B cell (primary cell): ENCODE measurements around the gene TSPAN17.

Experiments used
- CTCF ChIP-seq: fragments of 200-600 bp; IDR thresholded peaks from one replicate; pipeline ENCODE4 v1.8.0; 2022; ENCODE audit warnings: antibody characterized with exemption, mild to moderate bottlenecking
- EZH2 ChIP-seq: IDR thresholded peaks from 2 replicates; pipeline ENCODE4 v1.6.1; 2012; ENCODE audit warnings: borderline replicate concordance, low read depth, mild to moderate bottlenecking, moderate library complexity, low read length; ENCODE audit not compliant: insufficient read depth, poor library complexity, severe bottlenecking

- no peak for TF ChIP-seq CTCF
- TF ChIP-seq EZH2 = no peak
These were observed 2.2 kb upstream of the TSPAN17 start for GRCh38 chr5:176644878-176645670.
